ENCODE data around the gene OPN5.

OPN5 gene

GRCh38 chr6:47766445-47766844, 15.4 kb upstream of the OPN5 start:
- no peak overlapping the region for H3K4me3 ChIP-seq (ENCODE audit: low read depth, low read length)
- TF ChIP-seq, protein P1, sequence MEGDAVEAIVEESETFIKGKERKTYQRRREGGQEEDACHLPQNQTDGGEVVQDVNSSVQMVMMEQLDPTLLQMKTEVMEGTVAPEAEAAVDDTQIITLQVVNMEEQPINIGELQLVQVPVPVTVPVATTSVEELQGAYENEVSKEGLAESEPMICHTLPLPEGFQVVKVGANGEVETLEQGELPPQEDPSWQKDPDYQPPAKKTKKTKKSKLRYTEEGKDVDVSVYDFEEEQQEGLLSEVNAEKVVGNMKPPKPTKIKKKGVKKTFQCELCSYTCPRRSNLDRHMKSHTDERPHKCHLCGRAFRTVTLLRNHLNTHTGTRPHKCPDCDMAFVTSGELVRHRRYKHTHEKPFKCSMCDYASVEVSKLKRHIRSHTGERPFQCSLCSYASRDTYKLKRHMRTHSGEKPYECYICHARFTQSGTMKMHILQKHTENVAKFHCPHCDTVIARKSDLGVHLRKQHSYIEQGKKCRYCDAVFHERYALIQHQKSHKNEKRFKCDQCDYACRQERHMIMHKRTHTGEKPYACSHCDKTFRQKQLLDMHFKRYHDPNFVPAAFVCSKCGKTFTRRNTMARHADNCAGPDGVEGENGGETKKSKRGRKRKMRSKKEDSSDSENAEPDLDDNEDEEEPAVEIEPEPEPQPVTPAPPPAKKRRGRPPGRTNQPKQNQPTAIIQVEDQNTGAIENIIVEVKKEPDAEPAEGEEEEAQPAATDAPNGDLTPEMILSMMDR (IDR thresholded peaks at IDR 0.05; ENCODE audit: low read depth, low read length, missing control alignments), result no peak
- DNase-seq (ENCODE audit: low read depth), result no peak
- in situ Hi-C loops (cut with HindIII; ENCODE audit: low sequenced_read_pairs), result no loop called here

GRCh38 chr6:47767102-47767501, 14.7 kb upstream of the OPN5 start:
- TF ChIP-seq, protein P1 (IDR thresholded peaks at IDR 0.05; ENCODE audit: low read depth, low read length, missing control alignments), result no peak
- in situ Hi-C loops (cut with HindIII; ENCODE audit: low sequenced_read_pairs), result no loop called here
- H3K4me3 ChIP-seq (ENCODE audit: low read depth, low read length), result no peak overlapping the region
- DNase-seq (ENCODE audit: low read depth), result no peak

DNA sequence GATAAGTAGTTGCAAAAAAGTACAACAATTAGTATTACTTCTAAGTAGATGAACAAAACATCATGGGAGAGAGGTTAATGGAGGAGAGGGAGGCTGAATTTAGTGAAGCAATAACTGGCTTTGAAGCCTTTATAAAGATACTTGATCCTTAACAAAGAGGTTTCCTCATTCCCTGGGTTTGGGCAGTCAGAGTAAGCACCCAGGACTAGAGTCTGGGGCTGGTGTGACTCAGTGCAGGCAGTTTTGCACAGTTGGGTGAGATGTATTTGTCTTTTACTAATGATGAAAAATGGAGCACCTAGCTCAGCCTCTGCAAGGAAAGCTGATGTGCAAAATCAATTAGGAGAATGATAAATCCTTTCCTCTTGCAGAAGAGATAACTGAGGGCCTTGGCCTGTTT, 11.8 kb upstream of the OPN5 start:
- TF ChIP-seq, protein P1 (IDR thresholded peaks at IDR 0.05; ENCODE audit: low read depth, low read length, missing control alignments), result no peak
- in situ Hi-C loops (cut with HindIII; ENCODE audit: low sequenced_read_pairs), result loop anchor here (5.0 kb wide), 1 partner anchor 358 kb away; no protein-coding TSS in a partner anchor
- no peak overlapping the region for H3K4me3 ChIP-seq (ENCODE audit: low read depth, low read length)
- no peak for DNase-seq (ENCODE audit: low read depth)

DNA sequence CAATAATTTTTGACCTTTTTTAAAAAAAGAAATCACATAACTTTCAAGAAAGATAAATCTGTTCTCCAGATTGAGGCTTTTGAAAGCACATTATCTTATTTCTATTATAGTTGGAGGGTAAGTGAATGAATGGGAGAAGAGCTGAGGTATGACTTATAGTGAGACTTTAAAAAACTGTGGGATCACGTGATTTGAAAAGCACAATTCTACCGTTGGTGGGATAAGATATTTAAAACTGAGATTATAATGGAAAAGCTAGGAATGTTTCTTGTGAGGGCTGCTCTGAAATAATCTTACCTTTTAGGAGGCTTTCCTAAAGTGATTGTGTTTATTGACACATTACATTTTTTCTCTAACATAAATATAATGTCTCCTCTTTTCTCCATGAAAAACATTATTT, 9.5 kb upstream of the OPN5 start:
- TF ChIP-seq, protein P1 (IDR thresholded peaks at IDR 0.05; ENCODE audit: low read depth, low read length, missing control alignments), result no peak
- in situ Hi-C loops (cut with HindIII; ENCODE audit: low sequenced_read_pairs), result loop anchor here (5.0 kb wide), 1 partner anchor 360 kb away; no protein-coding TSS in a partner anchor
- H3K4me3 ChIP-seq (ENCODE audit: low read depth, low read length), result no peak overlapping the region
- DNase-seq (ENCODE audit: low read depth), result no peak

DNA sequence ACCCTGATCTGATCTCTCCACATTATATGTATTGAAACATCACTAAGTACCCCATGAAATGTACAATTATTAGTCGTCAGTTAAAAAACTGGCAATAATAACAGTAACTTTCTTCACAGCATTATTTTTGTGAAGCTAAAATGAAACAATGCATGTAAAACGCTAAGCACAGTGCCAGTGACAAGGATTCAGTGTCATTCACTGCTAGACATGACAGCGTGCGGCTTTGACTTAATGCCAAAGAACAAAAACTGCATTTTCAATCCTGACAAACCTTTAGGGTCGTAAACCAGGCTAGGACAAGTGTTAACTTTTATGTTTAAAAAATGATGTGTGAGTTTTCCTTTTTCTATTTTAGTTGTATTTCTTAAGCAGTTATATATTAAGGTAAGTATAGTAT, 8.8 kb upstream of the OPN5 start:
- no peak overlapping the region for H3K4me3 ChIP-seq (ENCODE audit: low read depth, low read length)
- in situ Hi-C loops (cut with HindIII; ENCODE audit: low sequenced_read_pairs), result loop anchor here (5.0 kb wide), 1 partner anchor 361 kb away; no protein-coding TSS in a partner anchor
- TF ChIP-seq, protein P1 (IDR thresholded peaks at IDR 0.05; ENCODE audit: low read depth, low read length, missing control alignments), result no peak

GRCh38 chr6:47780510-47781356, 1.1 kb upstream of the OPN5 start:
- in situ Hi-C loops (cut with HindIII; ENCODE audit: low sequenced_read_pairs), result loop anchor here (25.0 kb wide), 1 partner anchor 982 kb away; no protein-coding TSS in a partner anchor
- DNase-seq (ENCODE audit: low read depth), result peak; percentile 53
- TF ChIP-seq, protein P1 (IDR thresholded peaks at IDR 0.05; ENCODE audit: low read depth, low read length, missing control alignments), result peak; percentile 71
- H3K4me3 ChIP-seq (ENCODE audit: low read depth, low read length), result no peak overlapping the region

More for the DNA sequence above, 8.8 kb upstream of the OPN5 start:
- no peak for DNase-seq (ENCODE audit: low read depth)

Measured in astrocyte of the cerebellum (primary cell).